ENCODE data around the gene SYCN. TPM values are rescaled to one million over a fixed set of nuclear protein-coding genes. Genes with fewer than 3 reads are reported as not detected.

SYCN gene
- total RNA-seq, 3 donors from 2014 or later (not counting 1 experiment from before 2014, with no cell fraction given), result not detected

DNA sequence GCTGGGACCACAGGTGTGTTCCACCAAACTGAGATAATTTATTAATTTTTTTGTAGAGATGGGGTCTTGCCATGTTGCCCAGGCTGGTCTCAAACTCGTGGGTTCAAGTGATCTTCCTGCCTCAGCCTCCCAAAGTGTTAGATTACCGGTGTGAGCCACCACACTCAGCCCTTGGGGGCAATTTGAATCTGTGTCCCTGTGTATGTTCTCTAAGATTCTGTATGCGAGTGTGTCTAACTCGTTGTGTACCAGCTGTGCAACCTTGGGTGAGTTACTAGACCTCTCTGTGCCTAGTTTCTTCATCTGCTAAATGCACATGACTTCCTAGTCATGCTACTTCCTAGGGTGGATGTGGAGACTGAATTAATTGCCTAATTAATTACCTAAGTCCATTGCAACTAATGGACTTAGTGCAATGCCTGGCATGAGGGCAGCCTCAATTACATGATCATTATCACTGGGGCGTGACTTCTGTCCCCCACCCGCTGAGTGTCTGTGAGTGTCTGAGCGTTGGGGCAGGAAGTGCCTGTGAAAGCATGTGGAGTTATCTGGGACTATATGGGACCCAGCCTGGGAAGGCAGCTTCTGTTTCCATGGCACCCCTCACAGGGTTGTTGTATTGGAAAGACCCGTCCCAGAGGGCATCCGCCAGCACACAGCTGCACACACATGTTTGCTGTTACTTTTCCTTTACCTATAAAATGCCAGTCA is 9.1 kb downstream of the SYCN start:
- no peak overlapping the region for H3K4me3 Mint-ChIP-seq
- Histone ChIP-seq H3K9me3 (ENCODE audit: control insufficient read depth, insufficient read depth, low read length) (no peaks in the 10 kb centered on the region), H3K4me1 (ENCODE audit: control insufficient read depth, insufficient read depth, low read length) (peaks cover 20% of the 10 kb centered on the region), H3K36me3 (ENCODE audit: control insufficient read depth, insufficient read depth, low read length) (no peaks in the 10 kb centered on the region), H3K27ac (ENCODE audit: low read length) (no peak overlapping the region), H3K4me3 (ENCODE audit: low read length) (no peak overlapping the region), H3K27me3 (ENCODE audit: control insufficient read depth, insufficient read depth, low read length) (peaks cover 27% of the 10 kb centered on the region)
- no peaks in the 10 kb centered on the region for H3K36me3 Mint-ChIP-seq
- DNase-seq, result no peak
- H3K4me1 Mint-ChIP-seq, result peaks cover 6 to 21% of the 10 kb centered on the region in 2 donors
- TF ChIP-seq, protein P1, sequence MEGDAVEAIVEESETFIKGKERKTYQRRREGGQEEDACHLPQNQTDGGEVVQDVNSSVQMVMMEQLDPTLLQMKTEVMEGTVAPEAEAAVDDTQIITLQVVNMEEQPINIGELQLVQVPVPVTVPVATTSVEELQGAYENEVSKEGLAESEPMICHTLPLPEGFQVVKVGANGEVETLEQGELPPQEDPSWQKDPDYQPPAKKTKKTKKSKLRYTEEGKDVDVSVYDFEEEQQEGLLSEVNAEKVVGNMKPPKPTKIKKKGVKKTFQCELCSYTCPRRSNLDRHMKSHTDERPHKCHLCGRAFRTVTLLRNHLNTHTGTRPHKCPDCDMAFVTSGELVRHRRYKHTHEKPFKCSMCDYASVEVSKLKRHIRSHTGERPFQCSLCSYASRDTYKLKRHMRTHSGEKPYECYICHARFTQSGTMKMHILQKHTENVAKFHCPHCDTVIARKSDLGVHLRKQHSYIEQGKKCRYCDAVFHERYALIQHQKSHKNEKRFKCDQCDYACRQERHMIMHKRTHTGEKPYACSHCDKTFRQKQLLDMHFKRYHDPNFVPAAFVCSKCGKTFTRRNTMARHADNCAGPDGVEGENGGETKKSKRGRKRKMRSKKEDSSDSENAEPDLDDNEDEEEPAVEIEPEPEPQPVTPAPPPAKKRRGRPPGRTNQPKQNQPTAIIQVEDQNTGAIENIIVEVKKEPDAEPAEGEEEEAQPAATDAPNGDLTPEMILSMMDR (IDR thresholded peaks at IDR 0.05), result no peak
- intact Hi-C loops (cut with micrococcal nuclease), result no loop called here
- ATAC-seq, result no peak
- 40% methylated on average over 9 of the region's 9 CpGs for WGBS (ENCODE audit: insufficient coverage)
- no peaks in the 10 kb centered on the region for H3K9me3 Mint-ChIP-seq
- H3K27ac Mint-ChIP-seq, result no peak overlapping the region
- peaks cover 18 to 22% of the 10 kb centered on the region in 2 donors for H3K27me3 Mint-ChIP-seq (ENCODE audit: low read depth in 2 of 2)

DNA sequence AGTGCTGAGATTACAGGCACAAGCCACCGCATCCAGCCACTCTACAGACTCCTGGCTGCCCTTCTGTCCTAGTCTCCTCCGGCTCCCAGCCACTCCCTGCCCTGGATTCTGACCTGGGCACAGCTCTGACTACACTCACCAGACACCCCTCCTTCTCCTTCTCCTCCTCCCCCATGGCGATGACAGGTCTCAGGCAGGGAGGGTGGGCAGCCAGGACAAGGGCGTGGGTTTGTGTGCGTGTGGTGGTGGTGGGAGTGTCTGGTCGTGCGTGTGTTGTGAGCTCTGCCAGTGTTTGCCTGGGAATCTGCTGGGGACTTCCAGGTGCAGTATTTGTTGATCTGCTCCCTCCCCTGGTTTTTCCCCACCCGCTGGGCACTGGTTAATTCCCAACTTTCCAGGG is 10.3 kb downstream of the SYCN start:
- Histone ChIP-seq H3K9me3 (ENCODE audit: control insufficient read depth, insufficient read depth, low read length) (no peaks in the 10 kb centered on the region), H3K36me3 (ENCODE audit: control insufficient read depth, insufficient read depth, low read length) (no peaks in the 10 kb centered on the region), H3K27ac (ENCODE audit: low read length) (no peak overlapping the region), H3K4me1 (ENCODE audit: control insufficient read depth, insufficient read depth, low read length) (peaks cover 20% of the 10 kb centered on the region), H3K27me3 (ENCODE audit: control insufficient read depth, insufficient read depth, low read length) (peaks cover 22% of the 10 kb centered on the region), H3K4me3 (ENCODE audit: low read length) (no peak overlapping the region)
- peaks cover 18 to 21% of the 10 kb centered on the region in 2 donors for H3K27me3 Mint-ChIP-seq (ENCODE audit: low read depth in 2 of 2)
- TF ChIP-seq, protein P1 (IDR thresholded peaks at IDR 0.05), result no peak
- WGBS (ENCODE audit: insufficient coverage), result 68% methylated on average over 7 of the region's 8 CpGs
- intact Hi-C loops (cut with micrococcal nuclease), result no loop called here
- H3K4me3 Mint-ChIP-seq, result no peak overlapping the region
- H3K4me1 Mint-ChIP-seq, result peaks cover 6 to 21% of the 10 kb centered on the region in 2 donors
- DNase-seq (no peak), ATAC-seq (no peak)
- H3K27ac Mint-ChIP-seq, result no peak overlapping the region
- H3K9me3 Mint-ChIP-seq, result no peaks in the 10 kb centered on the region
- no peaks in the 10 kb centered on the region for H3K36me3 Mint-ChIP-seq

DNA sequence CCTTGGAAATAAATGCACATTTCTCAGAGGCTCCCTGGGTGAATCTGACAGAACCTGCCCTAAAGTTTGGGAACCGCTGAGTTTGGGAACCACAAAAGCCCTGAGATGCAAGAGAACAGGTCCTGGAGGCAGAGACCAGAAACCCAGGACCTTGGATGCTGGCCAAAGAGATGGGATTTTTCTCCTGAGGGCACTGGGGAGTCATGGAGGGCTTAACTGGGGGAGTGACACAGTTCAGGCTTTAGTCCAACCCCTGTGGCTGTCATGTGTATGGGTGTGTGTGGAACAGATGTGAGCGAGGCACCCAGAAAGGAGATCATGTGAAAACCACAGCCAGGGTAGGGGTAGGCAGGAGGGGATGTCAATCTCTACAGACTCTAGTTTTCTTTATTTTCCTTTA is 11.2 kb downstream of the SYCN start:
- intact Hi-C loops (cut with micrococcal nuclease), result no loop called here
- H3K9me3 Mint-ChIP-seq, result no peaks in the 10 kb centered on the region
- H3K27me3 ChIP-seq (ENCODE audit: control insufficient read depth, insufficient read depth, low read length), result peaks cover 15% of the 10 kb centered on the region
- peaks cover 10 to 17% of the 10 kb centered on the region in 2 donors for H3K27me3 Mint-ChIP-seq (ENCODE audit: low read depth in 2 of 2)
- H3K27ac ChIP-seq (ENCODE audit: low read length), result no peak overlapping the region
- H3K4me1 ChIP-seq (ENCODE audit: control insufficient read depth, insufficient read depth, low read length), result peaks cover 20% of the 10 kb centered on the region
- H3K36me3 ChIP-seq (ENCODE audit: control insufficient read depth, insufficient read depth, low read length), result no peaks in the 10 kb centered on the region
- TF ChIP-seq, protein P1 (IDR thresholded peaks at IDR 0.05), result no peak
- ATAC-seq (no peak), DNase-seq (no peak)
- no peaks in the 10 kb centered on the region for H3K9me3 ChIP-seq (ENCODE audit: control insufficient read depth, insufficient read depth, low read length)
- H3K4me3 ChIP-seq (ENCODE audit: low read length), result no peak overlapping the region
- H3K27ac Mint-ChIP-seq, result no peak overlapping the region
- 86% methylated on average over 2 of the region's 2 CpGs for WGBS (ENCODE audit: insufficient coverage)
- no peaks in the 10 kb centered on the region for H3K36me3 Mint-ChIP-seq
- H3K4me1 Mint-ChIP-seq, result peaks cover 6 to 20% of the 10 kb centered on the region in 2 donors
- H3K4me3 Mint-ChIP-seq, result no peak overlapping the region

DNA sequence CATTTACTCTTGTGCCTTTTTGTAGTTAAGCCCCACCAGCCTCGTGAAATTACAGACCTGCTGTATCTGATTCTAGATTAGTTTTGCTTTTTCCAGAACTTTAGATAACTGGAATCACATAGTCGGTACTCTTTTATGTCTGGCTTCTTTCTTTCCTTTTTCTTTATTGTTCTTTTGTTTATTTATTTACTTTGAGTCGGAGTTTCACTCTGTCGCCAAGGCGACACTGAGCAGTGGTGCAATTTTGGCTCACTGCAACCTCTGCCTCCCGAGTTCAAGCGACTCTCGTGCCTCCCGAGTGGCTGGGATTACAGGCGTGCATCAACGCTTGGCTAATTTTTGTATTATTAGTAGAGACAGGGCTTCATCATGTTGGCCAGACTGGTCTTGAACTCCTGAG is 13.3 kb downstream of the SYCN start:
- Mint-ChIP-seq H3K27ac (no peak overlapping the region), H3K4me3 (no peak overlapping the region), H3K27me3 (ENCODE audit: low read depth in 2 of 2) (peaks cover 0 to 9% of the 10 kb centered on the region in 2 donors), H3K9me3 (no peaks in the 10 kb centered on the region), H3K4me1 (peaks cover 0 to 4% of the 10 kb centered on the region in 2 donors), H3K36me3 (no peaks in the 10 kb centered on the region)
- no peak overlapping the region for H3K4me3 ChIP-seq (ENCODE audit: low read length)
- H3K27me3 ChIP-seq (ENCODE audit: control insufficient read depth, insufficient read depth, low read length), result no peaks in the 10 kb centered on the region
- peaks cover 3% of the 10 kb centered on the region for H3K4me1 ChIP-seq (ENCODE audit: control insufficient read depth, insufficient read depth, low read length)
- intact Hi-C loops (cut with micrococcal nuclease), result no loop called here
- TF ChIP-seq, protein P1 (IDR thresholded peaks at IDR 0.05), result no peak
- H3K9me3 ChIP-seq (ENCODE audit: control insufficient read depth, insufficient read depth, low read length), result no peaks in the 10 kb centered on the region
- ATAC-seq (no peak), DNase-seq (no peak)
- no peaks in the 10 kb centered on the region for H3K36me3 ChIP-seq (ENCODE audit: control insufficient read depth, insufficient read depth, low read length)
- H3K27ac ChIP-seq (ENCODE audit: low read length), result no peak overlapping the region
- WGBS (ENCODE audit: insufficient coverage), result 88% methylated on average over 10 of the region's 11 CpGs

All from natural killer cell (primary cell).